C1 segment of cervical spinal cord (tissue), 14 donors: ENCODE results near the gene PNKP.

Experiments used
- DNase-seq, 14 donors: peaks; one replicate each; lab custom pipeline; 2025; lab: John Stamatoyannopoulos, UW

The PNKP gene

GRCh38 chr19:49866933-49867782 lies at the start of gene PNKP:
Gene PNKP (minus strand): TSS chr19:49867576. CDS start chr19:49867204, 372 bp downstream.
- DNase-seq, result peak; percentile 94 to 99 (median 98)

GRCh38 chr19:49915271-49915670 lies 47.9 kb upstream of the PNKP start:
- DNase-seq, result no peak

GRCh38 chr19:49913720-49914119 lies 46.3 kb upstream of the PNKP start:
- no peak for DNase-seq

GRCh38 chr19:49912965-49913685 lies 45.7 kb upstream of the PNKP start:
- no peak for DNase-seq

DNA sequence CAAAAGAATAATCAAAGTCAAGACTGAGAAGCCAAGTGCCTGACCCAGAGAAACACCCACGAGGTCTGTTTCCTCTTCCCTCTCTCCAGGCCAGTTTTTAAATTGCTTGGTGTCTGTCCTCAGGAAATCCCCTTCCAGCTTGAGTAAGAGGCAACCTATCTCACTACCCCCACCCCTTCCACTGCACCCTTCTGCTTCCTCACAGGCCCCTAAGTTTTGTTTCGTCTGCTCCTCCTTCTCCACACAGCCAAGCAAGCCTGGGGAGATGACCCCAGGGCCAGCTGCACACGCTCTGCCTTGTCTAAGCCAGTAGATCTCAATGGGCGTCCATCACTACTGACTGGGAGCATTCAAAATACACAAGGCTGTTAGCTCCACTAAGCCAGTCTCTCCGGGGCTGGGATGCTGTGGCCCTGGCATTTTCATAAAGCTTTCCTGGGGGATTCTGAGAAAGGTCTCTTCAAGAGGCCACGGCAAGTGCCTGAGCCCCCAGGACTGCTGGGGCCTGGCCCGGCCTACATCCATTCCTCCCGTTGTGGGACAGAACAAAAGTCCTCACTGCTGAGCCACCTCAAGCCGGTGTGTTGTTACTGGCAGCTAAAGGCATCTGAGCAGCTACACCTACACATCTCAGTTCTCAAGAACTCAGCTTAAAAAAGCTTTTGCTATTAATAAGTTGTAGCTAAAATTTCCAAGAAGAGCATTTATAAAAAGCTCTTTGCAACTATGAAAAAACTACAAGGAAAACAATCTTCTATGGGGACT lies 44.2 kb upstream of the PNKP start:
- peak in 5 of 14 donors; percentile 15 to 53 (median 26) for DNase-seq

DNA sequence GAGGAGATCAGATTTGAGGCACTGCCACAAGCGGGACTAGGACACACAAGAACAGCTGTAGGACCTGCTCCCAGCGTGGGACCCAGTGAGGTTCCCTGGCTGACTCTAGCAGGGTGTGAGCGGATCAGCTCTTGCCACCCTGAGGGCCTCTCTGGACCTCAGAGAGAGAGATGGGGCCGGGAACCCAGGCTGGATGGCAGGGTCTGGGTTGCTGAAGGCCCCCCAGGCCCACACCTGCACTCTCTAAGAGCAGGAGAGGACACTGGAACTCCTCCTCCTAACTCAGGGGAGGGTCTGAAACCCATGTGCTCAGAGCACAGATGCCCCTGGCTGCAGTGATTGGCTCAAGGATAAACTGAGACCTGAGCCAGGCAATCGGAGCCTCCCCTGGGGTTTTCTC lies 42.8 kb upstream of the PNKP start:
- no peak for DNase-seq

DNA sequence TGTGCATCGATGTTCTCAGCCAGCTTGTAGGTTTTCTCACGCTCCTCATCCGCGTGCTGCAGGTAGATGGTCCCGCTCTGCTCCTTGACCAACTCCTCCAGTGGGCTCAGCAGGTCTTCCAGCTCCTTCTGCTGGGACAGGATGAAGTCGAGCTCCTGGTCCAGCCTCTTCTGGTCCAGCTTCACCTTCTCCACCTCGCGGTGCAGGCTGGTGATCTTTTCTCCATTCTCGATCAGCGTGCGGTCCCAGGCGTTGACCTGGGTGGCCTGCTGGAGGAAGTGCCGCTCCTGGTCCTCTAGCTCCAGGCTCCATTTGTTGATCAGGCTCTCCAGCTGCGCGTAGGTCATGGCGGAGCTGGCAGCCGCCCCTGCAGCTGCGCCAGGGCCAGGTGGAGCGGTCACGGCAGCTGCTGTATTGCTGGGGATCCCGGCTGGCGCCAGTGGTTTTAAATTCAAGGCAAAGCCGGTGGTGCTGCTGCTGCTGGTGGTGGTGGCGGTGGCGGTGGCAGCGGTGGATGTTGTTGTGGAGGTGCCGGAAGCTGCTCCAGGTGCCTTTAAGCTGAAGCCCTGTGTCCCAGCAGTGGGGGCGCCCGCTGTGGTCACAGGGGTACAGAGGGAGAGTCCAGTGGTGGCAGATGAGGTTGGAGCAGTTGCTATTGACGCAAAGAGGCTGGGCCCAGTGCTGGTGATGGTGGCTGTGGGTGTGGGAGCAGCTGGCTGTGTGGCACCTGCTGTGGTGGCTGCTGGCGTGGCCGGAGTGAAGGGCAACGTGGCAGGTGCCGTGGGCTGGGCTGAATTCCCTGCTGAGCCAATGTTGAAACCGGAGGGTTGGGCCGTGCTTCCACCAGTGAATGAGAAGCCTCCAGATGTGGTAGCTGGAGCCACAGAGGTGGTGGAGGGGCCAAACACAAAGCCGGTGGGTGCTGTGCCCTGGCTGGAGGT lies 41.4 kb upstream of the PNKP start:
- no peak for DNase-seq

GRCh38 chr19:49907745-49908446 lies 40.5 kb upstream of the PNKP start:
- no peak for DNase-seq

- DNase-seq, result peak in 4 of 14 donors; percentile 4 to 28 (median 8)
Measured at GRCh38 chr19:49906879-49907564, 39.6 kb upstream of the PNKP start.

DNA sequence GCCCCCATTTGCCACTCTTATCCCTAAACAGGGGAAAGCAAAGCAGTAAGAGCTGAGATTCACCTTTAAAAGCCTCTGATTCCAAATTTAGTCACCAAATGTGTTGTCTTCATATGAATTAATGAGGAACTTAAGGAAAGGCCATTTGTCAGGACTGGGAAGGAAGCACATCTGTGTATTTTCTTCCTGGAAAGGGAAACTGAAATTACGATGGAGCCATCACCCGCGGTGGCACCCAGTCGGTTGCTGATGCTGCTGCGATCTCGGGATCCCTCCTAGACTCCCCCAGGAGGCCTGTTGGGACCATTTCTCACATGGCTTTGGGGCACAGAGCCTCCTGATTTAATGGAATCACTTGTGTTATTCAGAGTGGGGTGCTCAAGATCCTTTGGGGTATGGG lies 36.8 kb upstream of the PNKP start:
- no peak for DNase-seq

GRCh38 chr19:49896863-49897621 lies 29.7 kb upstream of the PNKP start, which contains the start of gene IL4I1:
Gene IL4I1 (minus strand): TSS chr19:49896887. CDS start chr19:49896160, 727 bp downstream.
- DNase-seq, result peak in 4 of 14 donors; percentile 2 to 33 (median 26)

DNA sequence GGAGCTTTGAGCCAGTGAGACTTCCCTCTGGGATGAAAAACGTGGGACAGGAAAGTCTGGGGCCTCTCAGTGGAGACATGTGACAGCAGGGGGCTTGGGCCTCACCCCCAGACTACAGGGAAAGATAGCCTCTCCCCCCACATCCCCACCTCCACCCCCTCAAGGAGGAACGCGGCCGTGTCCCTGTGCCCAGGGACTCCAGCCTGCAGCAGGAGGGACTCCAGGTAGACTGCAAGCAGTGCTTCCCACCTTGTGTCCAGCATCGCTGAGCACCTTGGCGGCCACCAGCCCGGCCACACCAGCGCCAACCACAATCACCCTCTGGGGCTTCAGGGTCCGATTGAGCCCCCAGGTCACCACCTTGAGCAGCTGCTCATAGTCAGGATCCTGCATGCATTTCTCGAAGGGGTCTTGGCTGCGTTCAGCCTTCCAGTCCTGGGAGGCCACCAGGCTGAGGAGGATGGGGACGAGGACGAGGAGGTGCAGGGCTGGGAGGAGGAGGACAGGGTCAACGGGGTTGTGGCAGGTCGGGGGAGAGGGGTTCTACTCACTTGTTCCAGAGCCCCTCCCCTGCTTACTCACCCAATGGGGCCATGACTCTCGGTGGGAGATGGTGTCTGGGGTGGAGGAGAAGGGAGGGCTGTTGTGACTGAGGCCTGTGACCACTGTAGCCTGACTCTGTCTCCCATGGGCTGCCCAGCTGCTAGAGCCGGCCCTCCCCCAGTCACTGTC lies 28.4 kb upstream of the PNKP start:
- no peak for DNase-seq

- DNase-seq, result no peak
Measured at GRCh38 chr19:49894879-49895565, 27.6 kb upstream of the PNKP start.

GRCh38 chr19:49894011-49894664 lies 26.8 kb upstream of the PNKP start:
- no peak for DNase-seq

- DNase-seq, result no peak
Measured at GRCh38 chr19:49892716-49893115, 25.3 kb upstream of the PNKP start.

GRCh38 chr19:49891393-49891792 lies 24.0 kb upstream of the PNKP start:
- DNase-seq, result no peak
